ENCODE measurements around the gene RNLS.

Gene RNLS

DNA sequence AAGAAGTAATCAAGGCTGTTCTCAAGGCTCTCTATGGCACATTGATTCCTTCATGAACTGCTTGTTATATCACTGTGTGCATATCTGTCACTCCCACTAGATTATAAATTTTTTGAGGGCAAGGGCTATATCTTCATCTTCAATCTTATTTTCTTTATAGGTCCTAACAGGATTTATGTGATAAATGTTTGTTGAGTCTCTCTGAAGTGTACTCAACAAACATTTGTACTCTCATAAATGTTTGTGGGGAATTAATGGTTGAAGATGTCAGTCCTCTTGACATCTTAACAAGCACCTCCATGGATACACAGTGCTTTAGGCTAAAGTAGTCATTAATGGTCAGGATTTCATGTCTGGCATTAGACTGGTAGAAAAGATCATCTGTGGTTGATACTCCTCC, 143.2 kb downstream of the RNLS start:
- Mint-ChIP-seq H3K9me3 (no peaks in the 10 kb centered on the region), H3K4me1 (ENCODE audit: low read depth in 2 of 2) (no peaks in the 10 kb centered on the region), H3K27ac (no peak overlapping the region), H3K36me3 (ENCODE audit: insufficient read depth) (no peaks in the 10 kb centered on the region), H3K4me3 (no peak overlapping the region), H3K27me3 (peaks cover 5 to 10% of the 10 kb centered on the region in 2 donors)
- no peak for DNase-seq
- no peak for ATAC-seq (replicated peaks)

DNA sequence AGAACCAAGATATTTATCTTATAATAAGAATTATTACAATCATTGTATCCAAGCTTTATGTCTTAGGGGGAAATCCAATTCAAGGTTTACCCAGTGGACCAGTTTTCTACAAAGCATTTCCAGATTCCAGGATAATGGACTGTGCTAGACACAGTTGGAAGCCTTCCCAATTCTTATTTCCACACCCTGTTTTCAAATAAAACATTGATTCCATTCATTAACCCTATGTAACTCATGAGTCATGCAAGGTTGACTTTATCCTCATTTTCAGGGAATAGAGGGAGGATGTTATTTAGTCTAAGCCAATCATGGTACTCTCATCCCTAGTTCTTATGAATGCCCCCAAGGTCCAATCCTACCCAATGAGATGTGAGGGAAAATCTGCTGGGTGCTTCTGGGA, 145.7 kb downstream of the RNLS start:
- H3K27me3 Mint-ChIP-seq: no peaks in the 10 kb centered on the region
- DNase-seq (no peak), ATAC-seq (replicated peaks) (no peak)
- H3K9me3 Mint-ChIP-seq: no peaks in the 10 kb centered on the region
- no peaks in the 10 kb centered on the region for H3K4me1 Mint-ChIP-seq (ENCODE audit: low read depth in 2 of 2)
- no peak overlapping the region for H3K27ac Mint-ChIP-seq
- no peaks in the 10 kb centered on the region for H3K36me3 Mint-ChIP-seq (ENCODE audit: insufficient read depth)
- no peak overlapping the region for H3K4me3 Mint-ChIP-seq

DNA sequence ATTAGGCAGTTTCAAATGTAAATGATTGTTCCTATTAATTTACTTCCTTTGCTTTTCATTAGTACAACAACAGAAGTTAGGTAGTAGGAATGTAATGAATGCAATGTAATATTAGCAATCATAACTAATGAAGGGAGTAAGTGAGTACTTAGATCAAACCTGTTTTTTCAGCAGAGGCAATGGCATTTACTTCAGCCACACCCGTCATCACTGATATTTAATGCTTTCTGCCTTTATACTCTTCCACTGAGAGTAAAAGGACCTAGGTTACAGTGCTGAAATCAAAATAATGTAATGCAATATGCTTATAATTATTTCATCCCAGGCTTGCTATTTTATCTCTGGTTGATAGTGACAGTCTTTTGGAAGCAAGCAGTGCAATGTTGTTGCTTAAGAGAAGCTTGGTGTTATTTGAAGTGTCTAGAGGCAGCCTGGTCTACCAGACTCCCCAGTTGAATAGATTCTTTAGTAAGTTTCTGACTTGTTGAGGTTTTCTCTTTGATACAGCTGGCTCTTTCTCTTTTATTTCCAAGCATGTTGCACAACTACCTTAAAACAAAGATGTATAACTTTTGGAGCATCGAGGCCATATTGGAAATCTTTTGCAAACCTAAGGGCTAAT, 149.4 kb downstream of the RNLS start:
- H3K9me3 Mint-ChIP-seq: no peaks in the 10 kb centered on the region
- ATAC-seq (replicated peaks): no peak
- no peaks in the 10 kb centered on the region for H3K36me3 Mint-ChIP-seq (ENCODE audit: insufficient read depth)

DNA sequence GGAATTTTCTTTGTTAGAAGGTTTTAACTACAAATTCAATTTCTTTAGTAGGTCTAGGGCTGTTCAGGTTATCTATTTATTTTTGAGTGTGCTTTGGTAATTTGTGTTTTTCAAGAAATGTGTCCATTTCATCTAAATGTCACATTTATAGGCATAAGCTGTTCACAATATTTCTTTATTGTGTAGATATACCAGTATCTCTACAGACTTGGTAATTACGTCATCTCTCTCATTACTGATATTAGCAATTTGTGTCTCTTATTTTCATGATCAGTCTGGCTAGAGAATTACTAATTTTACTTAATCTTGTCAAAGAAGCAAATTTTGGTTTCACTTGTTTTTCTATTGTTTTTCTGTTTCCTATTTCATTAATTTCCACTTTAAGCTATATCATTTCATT, 152.0 kb downstream of the RNLS start:
- H3K27me3 Mint-ChIP-seq: no peaks in the 10 kb centered on the region

More for the DNA sequence above, 149.4 kb downstream of the RNLS start:
- no peak for DNase-seq
- no peak overlapping the region for H3K27ac Mint-ChIP-seq
- no peak overlapping the region for H3K4me3 Mint-ChIP-seq
- H3K27me3 Mint-ChIP-seq: no peaks in the 10 kb centered on the region
- no peaks in the 10 kb centered on the region for H3K4me1 Mint-ChIP-seq (ENCODE audit: low read depth in 2 of 2)

DNA sequence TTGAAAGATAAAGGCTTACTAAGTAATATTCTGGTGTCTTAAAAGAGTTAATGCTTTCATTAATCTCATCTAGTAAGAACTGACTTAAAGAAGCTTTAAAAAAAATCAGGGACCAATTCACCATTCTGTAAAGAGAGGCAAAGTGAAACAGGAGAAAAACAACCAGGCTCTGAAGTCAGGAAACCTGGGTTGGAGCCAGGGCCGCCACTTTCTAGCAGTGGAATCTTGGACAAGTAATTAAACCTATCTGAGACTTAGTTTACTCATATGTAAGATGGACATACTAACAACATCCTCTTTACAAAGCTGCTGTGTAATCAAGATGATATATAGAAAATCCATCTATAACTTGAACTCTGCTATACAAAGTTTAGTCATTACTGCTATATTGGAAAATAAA, 154.1 kb downstream of the RNLS start:
- DNase-seq (no peak), ATAC-seq (replicated peaks) (no peak)
- H3K27ac Mint-ChIP-seq: no peak overlapping the region
- H3K9me3 Mint-ChIP-seq: no peaks in the 10 kb centered on the region
- H3K4me3 Mint-ChIP-seq: no peak overlapping the region
- H3K27me3 Mint-ChIP-seq: peaks cover 0 to 3% of the 10 kb centered on the region in 2 donors
- H3K36me3 Mint-ChIP-seq (ENCODE audit: insufficient read depth): no peaks in the 10 kb centered on the region
- peaks cover 3 to 10% of the 10 kb centered on the region in 2 donors for H3K4me1 Mint-ChIP-seq (ENCODE audit: low read depth in 2 of 2)

More for the DNA sequence above, 152.0 kb downstream of the RNLS start:
- Mint-ChIP-seq H3K9me3 (no peaks in the 10 kb centered on the region), H3K36me3 (ENCODE audit: insufficient read depth) (no peaks in the 10 kb centered on the region), H3K4me1 (ENCODE audit: low read depth in 2 of 2) (peaks cover 3 to 10% of the 10 kb centered on the region in 2 donors), H3K27ac (no peak overlapping the region), H3K4me3 (no peak overlapping the region)
- DNase-seq: no peak
- ATAC-seq (replicated peaks): no peak

DNA sequence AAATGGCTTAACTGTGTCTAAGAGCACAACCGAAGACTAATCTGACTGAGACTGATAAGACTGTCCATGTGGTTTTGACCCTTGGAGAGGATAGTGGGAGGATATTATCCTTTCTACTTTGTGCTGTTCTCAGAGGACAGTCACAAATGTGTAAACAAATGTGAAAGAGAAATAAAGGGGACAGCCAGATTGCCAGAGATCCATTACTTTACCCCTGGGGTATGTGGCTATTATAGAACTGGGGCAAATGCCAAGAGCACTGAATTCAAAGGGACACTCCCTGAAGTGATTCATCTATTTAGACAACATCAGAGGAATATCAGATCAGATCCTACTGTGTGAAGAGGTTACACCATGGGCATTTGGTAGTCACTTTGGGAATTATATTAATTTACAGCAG, 154.7 kb downstream of the RNLS start:
- H3K4me1 Mint-ChIP-seq (ENCODE audit: low read depth in 2 of 2): peaks cover 3 to 10% of the 10 kb centered on the region in 2 donors
- no peak overlapping the region for H3K27ac Mint-ChIP-seq
- peaks cover 0 to 5% of the 10 kb centered on the region in 2 donors for H3K27me3 Mint-ChIP-seq
- no peaks in the 10 kb centered on the region for H3K9me3 Mint-ChIP-seq
- no peak overlapping the region for H3K4me3 Mint-ChIP-seq
- H3K36me3 Mint-ChIP-seq (ENCODE audit: insufficient read depth): no peaks in the 10 kb centered on the region
- DNase-seq (no peak), ATAC-seq (replicated peaks) (no peak)

DNA sequence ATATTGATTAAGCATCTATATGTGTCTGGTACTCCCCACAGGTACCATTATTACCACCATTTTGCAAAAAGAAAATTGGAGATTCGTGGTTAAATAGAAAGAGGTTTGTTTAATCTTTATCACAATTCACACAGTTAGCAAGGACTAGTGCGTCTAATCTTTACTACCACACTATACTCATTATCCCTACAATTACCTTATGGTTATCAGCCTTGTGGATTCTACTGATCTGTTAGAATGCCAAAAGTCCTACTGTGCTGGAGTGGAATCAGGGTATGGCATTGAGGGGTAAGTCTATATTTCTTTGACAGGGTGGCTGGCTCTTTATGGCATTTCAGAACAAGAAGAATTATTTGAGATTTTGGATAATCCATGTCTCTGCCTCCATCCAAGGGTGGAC, 156.1 kb downstream of the RNLS start:
- Mint-ChIP-seq H3K36me3 (ENCODE audit: insufficient read depth) (no peaks in the 10 kb centered on the region), H3K4me1 (ENCODE audit: low read depth in 2 of 2) (peaks cover 3 to 10% of the 10 kb centered on the region in 2 donors), H3K9me3 (no peaks in the 10 kb centered on the region), H3K4me3 (no peak overlapping the region), H3K27me3 (peaks cover 0 to 5% of the 10 kb centered on the region in 2 donors), H3K27ac (no peak overlapping the region)
- no peak for DNase-seq
- ATAC-seq (replicated peaks): no peak

DNA sequence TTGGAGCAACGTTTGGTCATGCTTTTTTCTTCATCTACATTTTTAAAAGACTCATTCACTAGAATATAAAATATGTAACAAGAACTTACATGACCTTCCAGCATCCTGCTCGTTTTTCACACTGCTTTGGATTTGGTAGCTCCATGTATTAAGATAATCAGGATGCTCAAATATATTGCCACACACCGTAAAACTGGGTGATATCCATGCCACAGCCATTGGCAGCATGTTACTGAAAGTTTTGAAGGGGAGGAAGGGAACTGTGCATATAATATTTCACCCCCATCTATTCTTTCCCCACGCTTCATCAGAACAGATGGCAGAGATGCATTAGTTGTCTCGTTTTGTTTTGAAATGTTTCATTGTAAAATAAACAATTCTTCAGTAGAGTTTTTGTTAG, 158.2 kb downstream of the RNLS start:
- no peak for ATAC-seq (replicated peaks)
- Mint-ChIP-seq H3K36me3 (ENCODE audit: insufficient read depth) (no peaks in the 10 kb centered on the region), H3K9me3 (no peaks in the 10 kb centered on the region), H3K4me1 (ENCODE audit: low read depth in 2 of 2) (peaks cover 3 to 10% of the 10 kb centered on the region in 2 donors), H3K27me3 (peaks cover 0 to 5% of the 10 kb centered on the region in 2 donors), H3K27ac (no peak overlapping the region), H3K4me3 (no peak overlapping the region)
- DNase-seq: no peak

DNA sequence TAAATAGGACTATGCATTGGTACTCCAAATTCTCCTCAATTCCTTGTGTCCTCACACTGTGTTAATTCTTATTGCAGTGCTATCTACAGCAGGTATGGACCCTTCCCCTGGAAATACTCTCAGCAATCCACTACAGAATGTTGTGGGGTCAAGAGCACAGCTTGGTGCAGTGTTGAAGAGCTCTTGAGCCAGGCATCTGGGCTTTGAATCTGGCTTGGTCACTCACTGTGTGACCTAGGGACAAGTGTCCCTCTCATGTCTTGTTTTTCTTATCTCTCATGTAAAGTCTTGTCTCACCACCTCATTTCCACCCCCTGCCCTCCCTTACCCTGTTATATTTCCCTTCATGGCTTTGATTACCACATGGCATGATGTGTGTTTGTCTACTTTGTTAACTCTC, 159.4 kb downstream of the RNLS start:
- Mint-ChIP-seq H3K27me3 (peaks cover 0 to 5% of the 10 kb centered on the region in 2 donors), H3K9me3 (no peaks in the 10 kb centered on the region), H3K36me3 (ENCODE audit: insufficient read depth) (no peaks in the 10 kb centered on the region), H3K4me1 (ENCODE audit: low read depth in 2 of 2) (peaks cover 3 to 10% of the 10 kb centered on the region in 2 donors), H3K4me3 (no peak overlapping the region), H3K27ac (no peak overlapping the region)
- DNase-seq (no peak), ATAC-seq (replicated peaks) (no peak)

DNA sequence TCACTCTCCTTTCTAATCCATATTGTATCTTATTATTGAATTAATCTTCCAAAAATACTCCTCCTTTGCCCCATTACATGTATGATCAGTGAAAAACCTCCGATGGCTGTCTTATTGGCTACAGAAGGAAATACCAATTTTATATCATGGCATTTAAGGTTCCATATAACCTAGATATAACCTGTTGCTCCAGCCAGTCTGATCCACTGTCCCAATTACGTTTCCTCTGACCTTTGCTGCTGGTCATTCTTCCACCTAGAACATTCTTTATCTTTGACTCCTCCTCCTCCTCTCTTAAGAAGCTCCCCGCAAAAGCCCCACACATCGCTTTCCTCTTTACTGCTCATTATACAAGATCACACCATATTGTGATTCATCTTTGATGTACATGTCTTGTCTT, 161.5 kb downstream of the RNLS start:
- no peak overlapping the region for H3K27ac Mint-ChIP-seq
- no peak overlapping the region for H3K4me3 Mint-ChIP-seq
- no peaks in the 10 kb centered on the region for H3K9me3 Mint-ChIP-seq
- no peak for ATAC-seq (replicated peaks)
- H3K27me3 Mint-ChIP-seq: peaks cover 0 to 5% of the 10 kb centered on the region in 2 donors
- no peak for DNase-seq
- peaks cover 2% of the 10 kb centered on the region in 2 donors for H3K4me1 Mint-ChIP-seq (ENCODE audit: low read depth in 2 of 2)
- H3K36me3 Mint-ChIP-seq (ENCODE audit: insufficient read depth): no peaks in the 10 kb centered on the region

DNA sequence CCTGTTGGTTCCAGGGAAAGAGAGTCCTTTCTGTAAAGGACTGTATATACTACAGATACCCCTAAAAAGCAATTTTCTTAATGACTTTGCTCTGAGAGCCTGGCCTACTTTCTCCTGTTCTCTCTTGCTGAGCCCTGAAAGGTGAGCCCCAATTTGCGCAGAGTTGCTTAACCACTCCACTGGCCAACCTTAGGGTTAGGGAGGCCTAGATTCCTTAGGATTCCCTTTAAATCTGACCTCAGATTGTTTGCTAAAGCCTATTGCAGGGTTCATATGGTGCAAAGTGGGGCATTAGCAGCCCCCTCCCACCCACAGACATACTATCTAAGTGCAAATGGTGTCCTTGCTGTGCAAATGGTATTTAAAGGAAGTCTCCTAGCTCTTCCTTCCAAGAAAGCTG, 164.2 kb downstream of the RNLS start:
- peaks cover 0 to under 1% of the 10 kb centered on the region in 2 donors for H3K27me3 Mint-ChIP-seq
- ATAC-seq (replicated peaks): no peak

DNA sequence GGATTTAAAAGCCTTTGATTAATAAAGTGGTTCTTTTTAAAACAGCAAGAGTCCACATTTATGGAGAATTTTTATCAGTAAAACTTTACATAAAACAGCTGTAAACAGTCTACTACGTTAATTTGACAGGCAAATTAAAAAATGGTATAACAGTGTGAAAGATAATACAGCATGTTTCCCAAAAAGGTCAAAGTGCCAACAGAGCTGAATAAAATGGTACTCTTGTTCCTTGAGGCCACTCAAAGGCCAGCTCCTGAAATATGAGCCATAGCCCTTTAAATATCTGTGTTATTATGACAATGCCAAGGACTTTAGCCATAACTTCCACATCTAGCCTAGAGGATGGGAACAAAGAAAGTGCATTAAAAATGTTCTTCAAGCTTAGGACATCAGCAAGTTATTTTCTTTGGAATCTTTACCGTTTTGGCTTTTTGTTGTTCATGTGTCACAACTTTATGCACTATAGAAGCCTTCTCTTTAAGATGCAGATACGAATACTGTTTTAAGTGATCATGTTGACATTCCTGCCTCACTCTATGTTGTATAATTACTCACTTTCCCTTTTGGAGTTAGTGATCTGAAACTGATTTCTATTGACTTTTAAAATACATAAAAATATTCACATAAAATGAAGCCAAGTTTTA, 165.6 kb downstream of the RNLS start:
- Mint-ChIP-seq H3K27me3 (no peaks in the 10 kb centered on the region), H3K4me1 (ENCODE audit: low read depth in 2 of 2) (no peaks in the 10 kb centered on the region)

More for the DNA sequence above, 164.2 kb downstream of the RNLS start:
- no peak for DNase-seq
- Mint-ChIP-seq H3K4me1 (ENCODE audit: low read depth in 2 of 2) (no peaks in the 10 kb centered on the region), H3K36me3 (ENCODE audit: insufficient read depth) (no peaks in the 10 kb centered on the region), H3K9me3 (no peaks in the 10 kb centered on the region), H3K27ac (no peak overlapping the region), H3K4me3 (no peak overlapping the region)

DNA sequence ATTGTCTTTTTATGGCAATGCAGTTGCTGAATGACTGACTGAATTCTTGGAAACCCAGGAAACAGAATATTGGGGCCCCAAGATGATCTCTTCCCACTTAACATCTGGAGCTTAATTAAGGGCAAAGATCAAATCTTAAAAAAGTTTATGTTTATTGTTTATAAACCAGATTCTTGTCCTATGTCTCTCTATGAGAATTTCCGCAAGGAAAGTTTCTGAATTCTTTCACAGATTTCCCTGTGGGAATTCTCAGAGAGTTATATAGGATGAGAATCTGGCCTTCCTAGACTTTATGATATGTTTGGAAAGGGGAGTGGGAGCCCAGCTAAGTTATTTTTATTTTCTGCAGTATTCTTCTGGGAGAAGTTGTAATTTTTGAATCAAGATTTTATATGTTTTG, 166.3 kb downstream of the RNLS start:
- DNase-seq: no peak
- H3K4me1 Mint-ChIP-seq (ENCODE audit: low read depth in 2 of 2): no peaks in the 10 kb centered on the region
- H3K4me3 Mint-ChIP-seq: no peak overlapping the region
- H3K9me3 Mint-ChIP-seq: no peaks in the 10 kb centered on the region
- H3K36me3 Mint-ChIP-seq (ENCODE audit: insufficient read depth): no peaks in the 10 kb centered on the region
- H3K27me3 Mint-ChIP-seq: no peaks in the 10 kb centered on the region
- ATAC-seq (replicated peaks): no peak
- H3K27ac Mint-ChIP-seq: no peak overlapping the region

More for the DNA sequence above, 165.6 kb downstream of the RNLS start:
- Mint-ChIP-seq H3K4me3 (no peak overlapping the region), H3K27ac (no peak overlapping the region), H3K36me3 (ENCODE audit: insufficient read depth) (no peaks in the 10 kb centered on the region), H3K9me3 (no peaks in the 10 kb centered on the region)
- DNase-seq (no peak), ATAC-seq (replicated peaks) (no peak)

DNA sequence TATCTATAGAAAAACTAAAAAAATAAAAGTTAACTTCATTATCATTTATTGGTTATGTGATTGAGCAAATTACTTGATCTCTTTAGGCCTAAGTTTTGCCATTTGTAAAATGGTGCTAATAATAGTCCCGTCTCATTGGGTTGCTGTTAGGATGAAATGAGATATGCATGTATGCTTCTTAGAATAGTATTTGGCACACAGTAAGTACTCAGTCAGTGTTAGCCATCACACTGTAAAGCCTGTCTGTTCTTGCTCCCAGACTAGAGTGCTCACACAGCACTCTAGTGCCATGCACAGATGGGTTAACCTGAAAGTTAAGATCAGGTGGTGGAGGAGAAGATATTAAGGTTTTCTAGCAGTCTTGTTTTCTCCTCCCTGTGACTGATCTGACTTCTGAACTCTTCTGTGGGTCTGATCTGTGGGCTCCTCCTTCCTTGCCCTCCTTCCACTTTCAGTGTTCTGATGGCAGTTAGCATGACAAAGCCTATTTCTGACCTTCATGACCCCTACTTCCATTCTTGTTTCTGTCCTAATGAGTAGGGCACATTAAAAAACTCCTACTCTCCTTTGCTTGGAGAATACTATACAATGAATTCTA, 167.5 kb downstream of the RNLS start:
- ATAC-seq (replicated peaks) (no peak), DNase-seq (no peak)
- H3K4me1 Mint-ChIP-seq (ENCODE audit: low read depth in 2 of 2): no peaks in the 10 kb centered on the region
- no peak overlapping the region for H3K27ac Mint-ChIP-seq
- H3K4me3 Mint-ChIP-seq: no peak overlapping the region
- no peaks in the 10 kb centered on the region for H3K36me3 Mint-ChIP-seq (ENCODE audit: insufficient read depth)
- H3K27me3 Mint-ChIP-seq: no peaks in the 10 kb centered on the region
- H3K9me3 Mint-ChIP-seq: no peaks in the 10 kb centered on the region

Data from effector memory CD8-positive, alpha-beta T cell (primary cell).